ENCODE results near the gene ROCK2.

DNA sequence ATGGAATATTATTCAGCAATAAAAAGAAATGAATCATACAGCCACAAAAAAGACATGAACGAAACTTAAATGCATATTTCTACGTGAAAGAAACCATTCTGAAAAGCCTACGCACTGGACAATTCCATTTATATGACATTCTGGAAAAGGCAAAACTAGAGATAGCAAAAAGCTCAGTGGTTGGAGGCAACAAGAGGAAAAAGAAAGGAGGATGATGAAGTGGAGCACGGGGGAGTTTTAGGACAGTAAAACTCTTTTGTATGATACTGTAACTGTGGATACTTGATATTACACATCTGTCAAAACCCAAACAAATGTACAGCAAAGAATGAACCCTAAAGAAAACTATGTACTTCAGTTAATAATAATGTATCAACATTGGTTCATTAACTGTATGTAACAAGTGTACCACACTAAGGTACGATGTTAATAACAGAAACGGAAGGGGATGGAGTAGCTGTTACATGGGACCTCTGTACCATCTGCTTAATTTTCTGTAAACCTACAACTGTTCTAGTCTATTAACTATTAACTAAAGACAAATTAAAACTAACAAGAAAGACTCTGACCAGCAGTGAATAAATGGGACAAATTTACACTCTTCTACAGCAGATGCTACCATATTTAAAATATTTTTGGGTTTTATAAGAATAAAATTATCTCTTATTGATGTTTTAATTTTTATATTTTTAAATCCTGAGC, 31.5 kb downstream of the ROCK2 start:
- TF ChIP-seq CTCF (IDR thresholded peaks at IDR 0.05) (no peak), EZH2 (IDR thresholded peaks at IDR 0.05; ENCODE audit: borderline replicate concordance, insufficient read depth, low read depth, low read length, poor library complexity, severe bottlenecking) (no peak)
